GM12878 (cell line): Measurements from ENCODE around the gene SLC37A3. TPM values are rescaled to one million over a fixed set of nuclear protein-coding genes. Genes with fewer than 3 reads are reported as not detected.

Experiments used
- ATAC-seq: fragments of 200-7000 bp; cut with Tn5 transposase; 3 replicates; pipeline ENCODE4 v1.9.1; 2020; ENCODE audit warnings: mild to moderate bottlenecking, moderate library complexity
- BruUV-seq: library from RNA; stranded (reverse); fragments of 400-500 nt; replicated peaks from 2 replicates; lab custom pipeline; 2021; lab: Mats Ljungman, UMichigan
- CTCF ChIA-PET: fragments of 300-600 bp; sonication (Branson Sonifier 250); formaldehyde crosslinking; extraction: SDS; loops from one replicate; lab custom pipeline; 2021; ENCODE audit warnings: inconsistent platforms; lab: Yijun Ruan, JAX
- POLR2A ChIA-PET: fragments of 350-600 bp; formaldehyde crosslinking; extraction: SDS; loops from one replicate; lab custom pipeline; 2021; ENCODE audit warnings: inconsistent platforms; lab: Charles Lee
- RAD21 ChIA-PET: fragments of 300-600 bp; sonication (Branson Sonifier 250); formaldehyde crosslinking; loops from one replicate; lab custom pipeline; 2023; ENCODE audit warnings: antibody characterized with exemption; ENCODE audit not compliant: unreplicated experiment; lab: Charles Lee
- SMC1A ChIA-PET: fragments of 300-600 bp; sonication (Branson Sonifier 250); formaldehyde crosslinking; loops from one replicate; lab custom pipeline; 2023; ENCODE audit not compliant: unreplicated experiment, uncharacterized antibody; lab: Charles Lee
- DNase-seq: peaks from one replicate; pipeline ENCODE4 v3.0.0-alpha.2; 2011; ENCODE audit warnings: low read depth, low spot score
- FAIRE-seq: peaks from 3 replicates; lab custom pipeline; 2011; peaks lifted over from hg19 to GRCh38; lab: Jason Lieb, UNC
- H2AFZ ChIP-seq: 2 replicates; pipeline ENCODE4 v1.6.0; 2011; ENCODE audit warnings: low read depth, low read length, control low read depth; ENCODE audit not compliant: control insufficient read depth
- H3K27ac ChIP-seq: 2 replicates; pipeline ENCODE4 v1.5.1; 2011; ENCODE audit warnings: control low read depth; ENCODE audit not compliant: control insufficient read depth, insufficient read depth
- H3K27me3 ChIP-seq, 2 experiments: replicated peaks in 1 of 2; 2 replicates each; pipeline versions ENCODE4 v1.6.0 to v1.6.1; 2011; ENCODE audit warnings: low read length in 1 of 2; ENCODE audit not compliant: control insufficient read depth in 2 of 2, insufficient read depth in 2 of 2
- H3K36me3 ChIP-seq, 2 experiments: 2 replicates each; pipeline ENCODE4 v1.5.1; 2011; ENCODE audit warnings: low read length in 1 of 2; ENCODE audit not compliant: control insufficient read depth in 2 of 2, insufficient read depth in 2 of 2
- H3K4me1 ChIP-seq: 2 replicates; pipeline ENCODE4 v1.6.1; 2011; ENCODE audit warnings: mild to moderate bottlenecking, low read length, moderate library complexity, mixed read lengths; ENCODE audit not compliant: control insufficient read depth, insufficient read depth
- H3K4me2 ChIP-seq: 2 replicates; pipeline ENCODE4 v1.6.0; 2011; ENCODE audit warnings: control low read depth; ENCODE audit not compliant: control insufficient read depth, insufficient read depth
- H3K4me3 ChIP-seq: fragments of 200-600 bp; sonication (generic); 2 replicates; pipeline ENCODE4 v1.5.1; 2016
- H3K79me2 ChIP-seq: 2 replicates; pipeline ENCODE4 v1.6.0; 2011; ENCODE audit warnings: low read length; ENCODE audit not compliant: control insufficient read depth, insufficient read depth
- H3K9ac ChIP-seq: 2 replicates; pipeline ENCODE4 v1.8.0; 2011; ENCODE audit warnings: low read length, control low read depth, mixed read lengths; ENCODE audit not compliant: control insufficient read depth, insufficient read depth
- H3K9me3 ChIP-seq: replicated peaks from 3 replicates; pipeline ENCODE4 v1.5.1; 2011; ENCODE audit warnings: mild to moderate bottlenecking, low read length; ENCODE audit not compliant: control insufficient read depth, insufficient read depth
- H4K20me1 ChIP-seq: 2 replicates; pipeline ENCODE4 v1.6.0; 2011; ENCODE audit not compliant: control insufficient read depth, insufficient read depth
- CEBPB ChIP-seq, 2 experiments: fragments of 150-350 bp in 1 of 2; IDR thresholded peaks; 2 replicates each; pipeline ENCODE4 v1.6.1; 2012 to 2014; ENCODE audit warnings: low read depth in 2 of 2, low read length in 2 of 2, borderline replicate concordance in 1 of 2, inconsistent platforms in 1 of 2
- CHD4 ChIP-seq: fragments of 200-600 bp; sonication (generic); IDR thresholded peaks from 2 replicates; pipeline ENCODE4 v1.6.1; 2016; ENCODE audit warnings: mild to moderate bottlenecking
- IKZF2 ChIP-seq, 2 experiments: fragments of 450-650 bp; IDR thresholded peaks; 2 replicates each; pipeline ENCODE4 v1.6.1; 2017; ENCODE audit warnings: mild to moderate bottlenecking in 2 of 2, moderate library complexity in 2 of 2
- RAD21 ChIP-seq: IDR thresholded peaks from 2 replicates; pipeline ENCODE4 v1.6.1; 2011; ENCODE audit warnings: mild to moderate bottlenecking, low read depth, low read length, moderate library complexity; ENCODE audit not compliant: insufficient read depth
- RAD51 ChIP-seq: fragments of 450-650 bp; IDR thresholded peaks from 2 replicates; pipeline ENCODE4 v1.6.1; 2016; ENCODE audit warnings: moderate library complexity, mild to moderate bottlenecking, inconsistent platforms
- SMC3 ChIP-seq: IDR thresholded peaks from 2 replicates; pipeline ENCODE4 v1.6.1; 2011; ENCODE audit warnings: low read length, improper control_type of control experiment, borderline replicate concordance
- STAT1 ChIP-seq: fragments of 450-650 bp; conservative IDR thresholded peaks from 2 replicates; pipeline ENCODE4 v1.6.1; 2014; ENCODE audit warnings: antibody characterized with exemption, mild to moderate bottlenecking
- WRNIP1 ChIP-seq: IDR thresholded peaks from 2 replicates; pipeline ENCODE4 v1.6.1; 2011; ENCODE audit warnings: low read depth, low read length, improper control_type of control experiment, borderline replicate concordance
- ZNF24 ChIP-seq: fragments of 450-650 bp; IDR thresholded peaks from 2 replicates; pipeline ENCODE4 v1.6.1; 2017; ENCODE audit warnings: antibody characterized with exemption, mild to moderate bottlenecking
- WGBS: methylation state at CpG from one replicate; pipeline ENCODE4 v1.1.6; 2016; ENCODE audit warnings: low lambda C conversion rate; ENCODE audit not compliant: insufficient replicate concordance, insufficient coverage; ENCODE audit errors: missing lambda C conversion rate; 5-methylcytosine and 5-hydroxymethylcytosine counted together
- in situ Hi-C: fragments of 300-500 bp; cut with MboI; formaldehyde crosslinking; loops from 9 replicates; pipeline ENCODE4 v1.14.3; 2018; ENCODE audit warnings: mixed read lengths
- intact Hi-C: fragments of 100-400 bp; cut with micrococcal nuclease; formaldehyde crosslinking; loops from one replicate; pipeline ENCODE4 v1.14.2; 2022; ENCODE audit not compliant: unreplicated experiment
- polyA plus RNA-seq, 11 experiments: library from polyadenylated mRNA; depleted of rRNA in 4 of 11; unstranded in 6 of 11; stranded (reverse) in 5 of 11; fragments of >200 nt; fragmentation: Nextera tagmentation in 4 of 11; fragmentation: Illumina TruSeq in 1 of 11; extraction: Ambion mirVana in 4 of 11; extraction: Trizol in 1 of 11; gene quantifications; 1 replicate in 1 of 11; 2 replicates in 10 of 11; pipeline versions ENCODE4 v1.2.1 to v1.2.3, GENCODE V29; 2011 to 2016; ENCODE audit warnings: inconsistent platforms in 2 of 11, missing spikeins in 2 of 11, low read depth in 1 of 11
- total RNA-seq, 4 experiments: library from RNA; depleted of rRNA in 3 of 4; stranded (reverse); fragments of >200 nt in 3 of 4; fragmentation: Illumina TruSeq in 1 of 4; extraction: Trizol in 1 of 4; gene quantifications; 2 replicates each; pipeline versions ENCODE4 v1.2.1 to v1.2.3, GENCODE V29; 2013 to 2021
- TF ChIP-seq, protein P1 (sequence below), 3 experiments: IDR thresholded peaks in 2 of 3; conservative IDR thresholded peaks in 1 of 3; 2 replicates each; pipeline ENCODE4 v1.5.1; 2011; ENCODE audit warnings: low read depth in 3 of 3, low read length in 3 of 3, mild to moderate bottlenecking in 3 of 3, control low read depth in 2 of 3, moderate library complexity in 2 of 3, inconsistent platforms in 1 of 3, mixed read lengths in 1 of 3; ENCODE audit not compliant: control insufficient read depth in 2 of 3, insufficient read depth in 1 of 3; ENCODE audit errors: extremely low read depth in 1 of 3
- TF ChIP-seq, protein P2 (sequence below): fragments of 450-650 bp; IDR thresholded peaks from 2 replicates; pipeline ENCODE4 v1.6.1; 2018; ENCODE audit warnings: mild to moderate bottlenecking, low read depth, moderate library complexity; ENCODE audit not compliant: partially characterized antibody

The SLC37A3 gene
- total and polyA plus RNA-seq, 10 of the 15 experiments (the other 5 are each of a cell fraction or from before 2014, with no cell fraction given), result 3.7 to 13.6 (median 11.0) TPM

DNA sequence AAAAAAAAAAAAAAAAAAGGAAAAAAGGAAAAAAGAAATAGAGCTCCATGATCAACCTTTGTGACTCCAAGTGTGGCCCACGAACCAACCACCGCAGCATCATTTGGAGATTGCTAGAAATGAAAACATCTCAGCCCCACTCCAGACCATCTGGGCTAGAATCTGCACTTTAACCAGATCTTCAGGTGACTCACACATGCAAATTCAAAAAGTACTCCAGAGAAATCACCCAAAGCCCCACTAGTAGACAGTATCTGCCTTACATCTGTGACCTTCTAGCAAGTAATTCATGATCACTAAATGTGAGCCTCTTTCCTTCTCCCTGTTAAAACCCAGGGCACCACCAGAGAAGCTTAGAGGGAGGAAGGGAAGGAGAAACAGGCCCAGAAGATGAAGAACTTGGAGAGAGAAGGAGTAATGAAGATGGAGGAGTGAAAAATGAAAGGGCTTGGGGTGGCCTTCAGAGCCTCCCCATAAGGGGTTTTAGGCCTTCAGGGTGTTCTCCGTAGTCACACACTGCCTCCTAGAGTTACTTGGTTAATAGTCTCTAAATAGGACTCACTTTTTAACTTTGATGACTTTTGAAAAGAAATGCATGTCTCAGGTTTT is 94.0 kb downstream of the SLC37A3 start:
- intact Hi-C loops, result loop anchor here (1.0 kb wide), 2 partner anchors 129 to 298 kb away; no protein-coding TSS in a partner anchor
- H2AFZ ChIP-seq, result no peak overlapping the region; the same call in 1 of the 2 replicates
- no TSS peak for BruUV-seq
- no peaks in the 10 kb centered on the region; the same call in 1 of the 2 replicates for H4K20me1 ChIP-seq
- in situ Hi-C loops, result no loop called here
- ATAC-seq, result peak; percentile 81
- H3K4me2 ChIP-seq, result no peak overlapping the region
- H3K9ac ChIP-seq, result no peak overlapping the region
- H3K4me3 ChIP-seq, result no peak overlapping the region
- no peak overlapping the region for H3K27ac ChIP-seq
- ChIA-PET CTCF (interaction anchor here (0.7 to 1.8 kb wide), 6 partner anchors 8 to 658 kb away, joined by 3 to 6 read pairs (median 4); no protein-coding TSS in a partner anchor), POLR2A (interaction anchor here (0.6 kb wide), 2 partner anchors 83 to 575 kb away, joined by 3 to 4 read pairs; no protein-coding TSS in a partner anchor)
- FAIRE-seq, result peak; percentile 47
- no peaks in the 10 kb centered on the region for H3K4me1 ChIP-seq
- TF ChIP-seq CHD4 (no peak), RAD51 (no peak), SMC3 (peak; percentile 50; the same call in 1 of the 2 replicates), ZNF24 (no peak), CEBPB (IDR thresholded peaks at IDR 0.05; ENCODE audit: borderline replicate concordance in 1 of 2, low read depth in 2 of 2, low read length in 2 of 2) (no peak), RAD21 (peak; percentile 69), STAT1 (no peak), IKZF2 (IDR thresholded peaks at IDR 0.05) (no peak), WRNIP1 (no peak)
- TF ChIP-seq, protein P1, sequence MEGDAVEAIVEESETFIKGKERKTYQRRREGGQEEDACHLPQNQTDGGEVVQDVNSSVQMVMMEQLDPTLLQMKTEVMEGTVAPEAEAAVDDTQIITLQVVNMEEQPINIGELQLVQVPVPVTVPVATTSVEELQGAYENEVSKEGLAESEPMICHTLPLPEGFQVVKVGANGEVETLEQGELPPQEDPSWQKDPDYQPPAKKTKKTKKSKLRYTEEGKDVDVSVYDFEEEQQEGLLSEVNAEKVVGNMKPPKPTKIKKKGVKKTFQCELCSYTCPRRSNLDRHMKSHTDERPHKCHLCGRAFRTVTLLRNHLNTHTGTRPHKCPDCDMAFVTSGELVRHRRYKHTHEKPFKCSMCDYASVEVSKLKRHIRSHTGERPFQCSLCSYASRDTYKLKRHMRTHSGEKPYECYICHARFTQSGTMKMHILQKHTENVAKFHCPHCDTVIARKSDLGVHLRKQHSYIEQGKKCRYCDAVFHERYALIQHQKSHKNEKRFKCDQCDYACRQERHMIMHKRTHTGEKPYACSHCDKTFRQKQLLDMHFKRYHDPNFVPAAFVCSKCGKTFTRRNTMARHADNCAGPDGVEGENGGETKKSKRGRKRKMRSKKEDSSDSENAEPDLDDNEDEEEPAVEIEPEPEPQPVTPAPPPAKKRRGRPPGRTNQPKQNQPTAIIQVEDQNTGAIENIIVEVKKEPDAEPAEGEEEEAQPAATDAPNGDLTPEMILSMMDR (IDR thresholded peaks at IDR 0.05 in 2 of 3, conservative IDR thresholded peaks at IDR 0.05 in 1 of 3; ENCODE audit: control insufficient read depth in 2 of 3, extremely low read depth in 1 of 3, insufficient read depth in 1 of 3, low read depth in 3 of 3, low read length in 3 of 3), result peak; percentile 33 to 54 (median 52); a peak in 4 of 6 replicates
- TF ChIP-seq, protein P2, sequence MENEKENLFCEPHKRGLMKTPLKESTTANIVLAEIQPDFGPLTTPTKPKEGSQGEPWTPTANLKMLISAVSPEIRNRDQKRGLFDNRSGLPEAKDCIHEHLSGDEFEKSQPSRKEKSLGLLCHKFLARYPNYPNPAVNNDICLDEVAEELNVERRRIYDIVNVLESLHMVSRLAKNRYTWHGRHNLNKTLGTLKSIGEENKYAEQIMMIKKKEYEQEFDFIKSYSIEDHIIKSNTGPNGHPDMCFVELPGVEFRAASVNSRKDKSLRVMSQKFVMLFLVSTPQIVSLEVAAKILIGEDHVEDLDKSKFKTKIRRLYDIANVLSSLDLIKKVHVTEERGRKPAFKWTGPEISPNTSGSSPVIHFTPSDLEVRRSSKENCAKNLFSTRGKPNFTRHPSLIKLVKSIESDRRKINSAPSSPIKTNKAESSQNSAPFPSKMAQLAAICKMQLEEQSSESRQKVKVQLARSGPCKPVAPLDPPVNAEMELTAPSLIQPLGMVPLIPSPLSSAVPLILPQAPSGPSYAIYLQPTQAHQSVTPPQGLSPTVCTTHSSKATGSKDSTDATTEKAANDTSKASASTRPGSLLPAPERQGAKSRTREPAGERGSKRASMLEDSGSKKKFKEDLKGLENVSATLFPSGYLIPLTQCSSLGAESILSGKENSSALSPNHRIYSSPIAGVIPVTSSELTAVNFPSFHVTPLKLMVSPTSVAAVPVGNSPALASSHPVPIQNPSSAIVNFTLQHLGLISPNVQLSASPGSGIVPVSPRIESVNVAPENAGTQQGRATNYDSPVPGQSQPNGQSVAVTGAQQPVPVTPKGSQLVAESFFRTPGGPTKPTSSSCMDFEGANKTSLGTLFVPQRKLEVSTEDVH, result no peak
- TF ChIP-seq, all 136 proteins: peak for 3
- H3K9me3 ChIP-seq, result no peaks in the 10 kb centered on the region
- WGBS, result 2% methylated on average over 3 of the region's 3 CpGs
- H3K36me3 ChIP-seq, result no peaks in the 10 kb centered on the region
- ChIA-PET RAD21 (interaction anchor here (0.7 to 0.8 kb wide), 2 partner anchors 302 to 665 kb away, joined by 3 read pairs; no protein-coding TSS in a partner anchor), SMC1A (interaction anchor here (0.9 to 1.5 kb wide), 4 partner anchors 11 to 301 kb away, joined by 3 to 5 read pairs (median 3); no protein-coding TSS in a partner anchor)
- peak; percentile 11 for DNase-seq
- H3K79me2 ChIP-seq, result no peaks in the 10 kb centered on the region
- H3K27me3 ChIP-seq, result no peaks in the 10 kb centered on the region; a peak in 2 of 4 replicates
